Cardiac fibroblast (primary cell): ENCODE data around the gene RPL27A.
A peak's percentile ranks its signal among the peaks of the same experiment; 100 is the strongest.

ENCODE experiments used
- DNase-seq, 2 donors: peaks; one replicate each; pipeline versions ENCODE4 v3.0.0 to v3.0.0-alpha.2; 2010; ENCODE audit warnings: low read depth in 2 of 2
- H3K4me3 ChIP-seq, 2 donors: replicated peaks in 1 of 2; 1 replicate in 1 of 2; 2 replicates in 1 of 2; pipeline ENCODE4 v1.5.1; 2011; ENCODE audit warnings: low read depth in 2 of 2, low read length in 2 of 2, mild to moderate bottlenecking in 2 of 2, moderate library complexity in 1 of 2
- TF ChIP-seq, protein P1 (sequence below): IDR thresholded peaks from one replicate; pipeline ENCODE4 v1.5.1; 2011; ENCODE audit warnings: low read depth, mild to moderate bottlenecking, low read length, inconsistent platforms

RPL27A gene

DNA sequence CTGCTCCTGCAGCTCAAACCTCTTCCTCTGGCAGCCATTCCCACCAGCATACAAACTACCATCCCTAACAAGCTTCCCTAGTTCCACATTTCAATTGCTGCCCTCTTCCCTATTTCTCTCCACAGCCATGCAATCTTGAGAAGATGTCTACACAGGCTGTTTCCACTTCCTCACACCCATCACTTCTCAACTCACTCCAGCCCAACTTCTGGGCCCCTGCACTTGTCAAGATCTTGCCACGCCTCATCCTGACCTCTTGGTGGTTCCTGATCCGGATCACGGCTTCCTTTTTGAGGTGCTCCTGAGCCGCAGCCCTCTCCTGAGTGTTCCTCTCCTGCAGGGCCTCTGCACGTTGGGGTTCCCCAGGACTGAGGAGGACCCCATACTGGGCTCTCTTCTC, 22.6 kb downstream of the RPL27A start:
- no peak for DNase-seq
- no peak overlapping the region for H3K4me3 ChIP-seq
- TF ChIP-seq, protein P1, sequence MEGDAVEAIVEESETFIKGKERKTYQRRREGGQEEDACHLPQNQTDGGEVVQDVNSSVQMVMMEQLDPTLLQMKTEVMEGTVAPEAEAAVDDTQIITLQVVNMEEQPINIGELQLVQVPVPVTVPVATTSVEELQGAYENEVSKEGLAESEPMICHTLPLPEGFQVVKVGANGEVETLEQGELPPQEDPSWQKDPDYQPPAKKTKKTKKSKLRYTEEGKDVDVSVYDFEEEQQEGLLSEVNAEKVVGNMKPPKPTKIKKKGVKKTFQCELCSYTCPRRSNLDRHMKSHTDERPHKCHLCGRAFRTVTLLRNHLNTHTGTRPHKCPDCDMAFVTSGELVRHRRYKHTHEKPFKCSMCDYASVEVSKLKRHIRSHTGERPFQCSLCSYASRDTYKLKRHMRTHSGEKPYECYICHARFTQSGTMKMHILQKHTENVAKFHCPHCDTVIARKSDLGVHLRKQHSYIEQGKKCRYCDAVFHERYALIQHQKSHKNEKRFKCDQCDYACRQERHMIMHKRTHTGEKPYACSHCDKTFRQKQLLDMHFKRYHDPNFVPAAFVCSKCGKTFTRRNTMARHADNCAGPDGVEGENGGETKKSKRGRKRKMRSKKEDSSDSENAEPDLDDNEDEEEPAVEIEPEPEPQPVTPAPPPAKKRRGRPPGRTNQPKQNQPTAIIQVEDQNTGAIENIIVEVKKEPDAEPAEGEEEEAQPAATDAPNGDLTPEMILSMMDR, result no peak

DNA sequence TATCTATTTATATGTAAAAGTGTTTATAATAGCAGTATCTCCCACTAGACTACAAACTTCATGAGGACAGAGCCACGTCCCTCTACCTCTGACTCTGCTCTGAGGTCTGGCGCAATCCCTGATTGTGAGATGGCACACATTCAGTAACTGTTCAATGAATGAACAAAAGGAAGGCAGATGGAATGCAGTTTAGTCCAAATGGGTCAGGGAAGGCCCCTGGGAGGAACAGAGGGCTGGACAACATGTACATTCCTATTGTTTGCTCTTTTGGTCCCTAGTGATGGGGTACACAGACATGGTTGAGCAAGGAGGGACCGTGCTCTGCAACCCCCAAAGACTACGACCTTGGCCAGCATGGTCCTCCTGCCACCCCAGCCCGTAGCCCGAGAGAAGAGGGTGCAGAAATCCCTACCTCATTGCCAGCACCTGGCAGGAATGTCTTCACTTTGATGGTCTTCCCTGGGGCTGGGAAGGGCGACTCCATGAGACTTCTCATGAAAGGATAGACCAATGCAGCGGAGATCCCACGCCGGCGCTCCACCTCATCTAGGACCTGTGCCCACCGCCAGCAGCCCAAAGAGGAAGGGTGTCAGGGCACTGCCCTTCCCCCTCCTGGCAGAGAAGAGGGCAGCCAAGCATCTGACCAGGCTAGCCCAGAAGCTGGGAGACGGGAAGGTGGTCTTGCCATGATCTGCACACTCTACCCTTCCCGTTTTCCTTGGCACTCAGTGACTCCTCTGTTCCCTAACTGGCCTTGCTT, 24.3 kb downstream of the RPL27A start:
- TF ChIP-seq, protein P1, result no peak
- no peak for DNase-seq
- no peak overlapping the region for H3K4me3 ChIP-seq

DNA sequence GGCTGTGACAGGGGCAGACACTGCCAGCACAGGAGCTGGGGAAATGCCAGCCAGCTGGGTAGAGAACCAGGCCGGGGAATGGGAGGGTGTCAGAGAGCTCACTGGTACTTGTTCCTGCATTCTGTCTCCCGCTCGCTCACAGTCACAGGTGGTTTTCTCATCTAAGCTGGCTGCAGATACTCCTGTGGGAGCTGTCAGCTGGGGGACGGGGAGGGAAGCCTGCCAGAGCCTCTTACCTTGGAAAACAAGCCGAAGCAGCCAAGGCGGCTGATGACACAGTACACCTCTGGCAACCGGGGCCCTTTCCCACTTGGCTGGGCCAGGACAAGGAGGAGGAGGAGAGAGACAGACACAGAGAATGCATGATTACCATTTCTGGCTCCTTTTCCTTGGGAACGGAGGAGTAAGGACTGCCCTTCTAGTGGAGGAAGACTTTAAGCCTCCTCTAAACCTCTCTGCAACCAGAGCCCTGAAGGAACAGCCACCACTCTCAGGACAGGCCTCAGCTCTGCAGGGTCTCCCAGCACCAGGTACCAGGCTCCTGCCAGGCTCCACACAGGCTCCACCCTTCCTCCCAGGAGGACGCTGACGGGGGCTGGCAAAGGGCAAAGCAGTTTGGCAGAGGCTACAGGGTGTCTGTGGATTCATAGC, 25.1 kb downstream of the RPL27A start:
- DNase-seq, result no peak
- TF ChIP-seq, protein P1, result no peak
- no peak overlapping the region for H3K4me3 ChIP-seq

DNA sequence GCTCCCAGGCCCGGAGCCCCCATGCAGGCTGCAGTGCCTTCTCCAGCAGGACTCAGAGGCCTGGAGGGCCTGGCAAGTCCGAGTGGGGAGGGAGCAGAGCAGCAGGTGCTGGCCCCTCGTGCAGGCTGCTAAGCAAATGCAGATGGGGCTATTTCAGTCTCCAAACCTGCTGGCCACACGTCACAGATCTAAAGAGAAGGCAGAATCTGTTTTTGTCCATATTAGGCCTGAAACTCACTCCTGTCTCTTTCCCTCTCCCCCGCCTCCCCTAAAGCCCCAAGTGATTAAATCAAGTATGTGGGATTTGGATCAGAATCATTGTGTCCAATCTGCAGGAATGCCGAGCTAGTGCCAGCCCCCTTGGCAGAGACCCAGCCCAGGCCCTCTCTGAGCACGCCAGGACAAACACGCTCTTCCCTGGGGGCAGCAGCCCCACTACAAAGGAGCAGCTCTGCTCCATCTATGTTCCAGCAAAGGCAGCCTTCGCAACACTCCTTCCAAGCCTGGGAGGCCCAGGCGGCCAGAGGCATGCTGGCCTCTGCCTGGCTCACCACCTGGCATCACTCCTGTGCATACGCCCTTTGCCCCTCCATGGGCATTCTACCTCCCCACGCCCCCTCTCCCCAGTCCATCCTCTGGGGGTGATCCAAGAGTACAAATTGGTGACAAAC, 26.5 kb downstream of the RPL27A start:
- TF ChIP-seq, protein P1, result no peak
- no peak overlapping the region for H3K4me3 ChIP-seq
- peak; percentile 45 to 97 for DNase-seq

DNA sequence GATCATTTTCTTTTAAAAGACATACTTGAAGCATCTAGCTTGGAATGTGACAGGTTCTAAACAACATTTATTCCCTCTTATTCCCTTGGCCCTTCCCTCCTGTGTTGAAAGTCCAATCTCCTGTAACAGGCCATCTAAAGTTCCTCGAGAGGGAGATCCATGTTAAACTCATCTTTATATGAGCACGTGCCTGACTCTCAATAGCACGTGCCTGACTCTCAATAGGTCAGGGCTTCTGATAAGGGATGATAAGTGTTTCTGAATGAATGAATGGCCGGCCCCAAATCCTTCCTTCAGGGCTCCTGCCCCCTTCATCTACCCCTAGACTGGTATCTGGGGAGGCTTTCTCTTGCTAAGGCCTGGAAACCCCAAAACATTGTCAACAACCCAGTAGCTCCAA, 27.2 kb downstream of the RPL27A start:
- DNase-seq, result no peak
- no peak overlapping the region for H3K4me3 ChIP-seq
- TF ChIP-seq, protein P1, result no peak

DNA sequence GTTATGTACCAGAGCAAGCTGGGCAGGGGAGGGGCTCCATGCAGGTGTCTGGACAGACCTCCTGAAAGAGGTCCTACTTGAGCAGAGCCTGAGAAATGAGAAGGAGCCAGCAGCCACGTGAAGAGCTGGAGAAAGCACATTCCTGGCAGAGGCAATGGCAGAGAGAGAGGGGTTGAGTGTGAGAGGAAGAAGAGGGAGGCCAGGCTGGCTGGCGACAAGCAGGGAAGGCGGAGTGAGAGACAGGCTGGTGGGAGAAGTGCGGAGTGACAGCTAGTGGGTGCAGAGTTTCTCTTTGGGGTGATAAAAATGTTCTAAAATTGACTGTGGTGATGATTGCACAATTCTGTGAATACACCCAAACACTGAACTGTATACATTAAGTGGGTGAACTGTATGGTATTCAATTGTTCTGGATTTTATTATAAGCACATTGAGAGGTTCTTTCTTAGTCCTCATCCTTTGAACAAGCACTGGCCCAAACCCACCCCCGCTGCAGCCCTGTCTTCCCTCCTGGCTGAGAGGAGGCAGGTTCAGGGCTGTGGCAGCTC, 29.4 kb downstream of the RPL27A start:
- DNase-seq, result no peak
- no peak overlapping the region for H3K4me3 ChIP-seq

More for the DNA sequence above, 29.4 kb downstream of the RPL27A start:
- TF ChIP-seq, protein P1, result no peak
